GM10248 (cell line): Measurements from ENCODE around the gene ATRAID.

Experiments
- CTCF ChIA-PET: fragments of 300-600 bp; sonication (Branson Sonifier 250); formaldehyde crosslinking; extraction: SDS; loops from one replicate; lab custom pipeline; 2021; ENCODE audit warnings: antibody characterized with exemption; lab: Yijun Ruan, JAX
- POLR2A ChIA-PET: fragments of 350-650 bp; sonication (Branson Sonifier 250); formaldehyde crosslinking; extraction: SDS; loops from one replicate; lab custom pipeline; 2020; ENCODE audit warnings: antibody characterized with exemption; lab: Yijun Ruan, JAX
- DNase-seq: peaks from one replicate; pipeline ENCODE4 v3.0.0; 2012; ENCODE audit errors: extremely low spot score
- CTCF ChIP-seq: IDR thresholded peaks from 2 replicates; pipeline ENCODE4 v1.5.1; 2012; ENCODE audit warnings: mild to moderate bottlenecking, low read depth; ENCODE audit errors: extremely low read depth, missing control alignments, control extremely low read depth

The ATRAID gene

GRCh38 chr2:27249891-27250651 is 38.2 kb downstream of the ATRAID start:
- peak; percentile 76 for TF ChIP-seq CTCF
- ChIA-PET POLR2A (no interaction called here), CTCF (interaction anchor here (0.7 to 5.1 kb wide), 15 partner anchors 10 to 288 kb away, joined by 3 to 77 read pairs (median 4); partner anchors contain the start of genes SLC30A3 and TRIM54)
- DNase-seq, result peak; percentile 82

GRCh38 chr2:27250652-27251379 is 39.0 kb downstream of the ATRAID start:
- no peak for DNase-seq
- TF ChIP-seq CTCF, result no peak
- ChIA-PET POLR2A (interaction anchor here (0.6 kb wide), 1 partner anchor 127 kb away, joined by 3 read pairs; the partner anchor contains the start of gene ABHD1), CTCF (interaction anchor here (0.7 to 5.1 kb wide), 12 partner anchors 9 to 70 kb away, joined by 3 to 77 read pairs (median 4); partner anchors contain the start of genes SLC30A3 and TRIM54)

GRCh38 chr2:27251766-27252165 is 39.9 kb downstream of the ATRAID start:
- POLR2A ChIA-PET, result interaction anchor here (0.6 to 0.7 kb wide), 2 partner anchors 128 kb away, joined by 3 read pairs; partner anchors contain the start of gene ABHD1
- no peak for DNase-seq
- CTCF ChIA-PET, result interaction anchor here (1.0 to 5.1 kb wide), 11 partner anchors 8 to 69 kb away, joined by 3 to 77 read pairs (median 4); partner anchors contain the start of genes SLC30A3 and TRIM54
- no peak for TF ChIP-seq CTCF

GRCh38 chr2:27255187-27255586 is 43.3 kb downstream of the ATRAID start:
- no peak for DNase-seq
- ChIA-PET CTCF (interaction anchor here (1.2 to 3.5 kb wide), 2 partner anchors 25 to 35 kb away, joined by 3 to 13 read pairs; no protein-coding TSS in a partner anchor), POLR2A (no interaction called here)
- TF ChIP-seq CTCF, result no peak

- ChIA-PET POLR2A (no interaction called here), CTCF (interaction anchor here (1.2 to 3.5 kb wide), 3 partner anchors 10 to 35 kb away, joined by 3 to 13 read pairs (median 4); no protein-coding TSS in a partner anchor)
- no peak for DNase-seq
- TF ChIP-seq CTCF, result no peak
Observed at GRCh38 chr2:27255660-27256059, 43.8 kb downstream of the ATRAID start.

GRCh38 chr2:27256855-27257454 is 45.1 kb downstream of the ATRAID start:
- no peak for DNase-seq
- no peak for TF ChIP-seq CTCF
- POLR2A ChIA-PET, result no interaction called here
- CTCF ChIA-PET, result interaction anchor here (0.7 to 3.5 kb wide), 3 partner anchors 8 to 46 kb away, joined by 3 to 13 read pairs (median 4); no protein-coding TSS in a partner anchor
